Stimulated activated CD8-positive, alpha-beta memory T cell treated with anti-CD3 and anti-CD28 coated beads, Interleukin-2, amount 100 ng/mL, for 1 hour (primary cell): Measurements from ENCODE around the gene SEMA5A.

ENCODE experiments used
- DNase-seq, 2 donors: peaks; one replicate each; pipeline ENCODE4 v3.0.0-alpha.2; 2020; ENCODE audit warnings: low read depth in 2 of 2

SEMA5A gene

GRCh38 chr5:9514968-9515367 is 30.9 kb downstream of the SEMA5A start:
- no peak for DNase-seq

- no peak for DNase-seq
Observed at GRCh38 chr5:9513827-9514226, 32.0 kb downstream of the SEMA5A start.

- DNase-seq, result no peak
Observed at GRCh38 chr5:9512457-9512856, 33.4 kb downstream of the SEMA5A start.

- DNase-seq, result no peak
Observed at GRCh38 chr5:9507974-9508373, 37.9 kb downstream of the SEMA5A start.

GRCh38 chr5:9505225-9505624 is 40.6 kb downstream of the SEMA5A start:
- DNase-seq, result no peak

GRCh38 chr5:9502864-9503263 is 43.0 kb downstream of the SEMA5A start:
- no peak for DNase-seq

GRCh38 chr5:9502050-9502834 is 43.6 kb downstream of the SEMA5A start:
- DNase-seq, result no peak

- no peak for DNase-seq
Observed at GRCh38 chr5:9500625-9501024, 45.2 kb downstream of the SEMA5A start.

GRCh38 chr5:9500193-9500592 is 45.7 kb downstream of the SEMA5A start:
- DNase-seq, result no peak

- no peak for DNase-seq
Observed at GRCh38 chr5:9499498-9499876, 46.4 kb downstream of the SEMA5A start.

- DNase-seq, result no peak
Observed at GRCh38 chr5:9498541-9499497, 47.1 kb downstream of the SEMA5A start.

GRCh38 chr5:9497347-9497746 is 48.5 kb downstream of the SEMA5A start:
- no peak for DNase-seq

GRCh38 chr5:9496801-9497200 is 49.1 kb downstream of the SEMA5A start:
- DNase-seq, result no peak

GRCh38 chr5:9495121-9495520 is 50.8 kb downstream of the SEMA5A start:
- DNase-seq, result no peak

- DNase-seq, result no peak
Observed at GRCh38 chr5:9494301-9494700, 51.6 kb downstream of the SEMA5A start.

GRCh38 chr5:9490494-9491097 is 55.3 kb downstream of the SEMA5A start:
- DNase-seq, result no peak

- no peak for DNase-seq
Observed at GRCh38 chr5:9483779-9484178, 62.1 kb downstream of the SEMA5A start.

- no peak for DNase-seq
Observed at GRCh38 chr5:9483243-9483642, 62.6 kb downstream of the SEMA5A start.

GRCh38 chr5:9482381-9482780 is 63.5 kb downstream of the SEMA5A start:
- no peak for DNase-seq

GRCh38 chr5:9480499-9480898 is 65.4 kb downstream of the SEMA5A start:
- no peak for DNase-seq

- DNase-seq, result no peak
Observed at GRCh38 chr5:9479990-9480389, 65.9 kb downstream of the SEMA5A start.

GRCh38 chr5:9479361-9479760 is 66.5 kb downstream of the SEMA5A start:
- no peak for DNase-seq
